GM19468 (cell line): ENCODE results near the gene TBRG4.

Source experiments
- ATAC-seq: cut with Tn5 transposase; IDR thresholded peaks from one replicate; pipeline ENCODE4 v1.9.1; 2021; ENCODE audit warnings: mild to moderate bottlenecking, moderate library complexity, moderate number of reproducible peaks; ENCODE audit not compliant: unreplicated experiment; ENCODE audit errors: extremely low read depth

TBRG4 gene

DNA sequence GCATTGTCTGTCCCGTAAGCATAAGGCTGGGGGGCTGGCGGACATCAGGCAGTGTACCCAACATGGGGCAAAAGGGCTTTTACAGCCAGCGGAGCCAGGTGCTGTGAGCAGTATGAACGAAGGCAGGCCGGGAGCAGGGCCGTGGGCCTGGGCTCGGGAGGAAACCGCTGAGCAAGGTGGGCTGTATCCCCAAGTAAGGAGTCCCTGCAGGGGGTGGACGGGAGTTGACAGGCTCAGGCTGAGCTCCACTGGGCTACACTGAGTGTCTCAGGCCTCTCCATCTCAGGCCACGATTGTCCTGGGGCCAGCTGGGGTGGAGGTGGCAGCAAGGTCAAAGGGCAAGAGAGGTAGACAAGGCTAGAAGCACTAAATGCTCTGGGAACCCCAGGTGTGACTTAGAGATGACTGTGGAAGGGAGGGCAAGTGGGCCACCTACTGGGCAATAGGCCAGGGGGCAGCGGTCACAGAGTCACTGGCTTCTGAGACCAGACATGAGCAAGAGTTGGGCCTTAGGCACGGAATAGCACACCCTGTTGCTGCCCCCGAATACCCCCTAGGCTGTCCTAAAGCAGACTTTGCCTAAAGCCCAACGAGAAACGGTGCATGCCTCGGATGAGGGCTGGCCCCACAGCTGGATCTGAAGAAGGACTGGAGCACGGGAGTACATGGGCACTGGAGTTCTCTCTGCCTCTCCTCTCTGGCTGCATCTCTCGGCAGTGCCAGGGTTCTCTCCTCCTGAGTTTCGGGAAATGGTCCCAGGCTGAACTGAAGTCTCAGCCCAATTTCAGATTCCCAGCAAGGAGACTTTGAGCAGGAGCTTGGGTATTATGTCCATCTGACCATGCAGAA, 35.3 kb upstream of the TBRG4 start:
- ATAC-seq = no peak

DNA sequence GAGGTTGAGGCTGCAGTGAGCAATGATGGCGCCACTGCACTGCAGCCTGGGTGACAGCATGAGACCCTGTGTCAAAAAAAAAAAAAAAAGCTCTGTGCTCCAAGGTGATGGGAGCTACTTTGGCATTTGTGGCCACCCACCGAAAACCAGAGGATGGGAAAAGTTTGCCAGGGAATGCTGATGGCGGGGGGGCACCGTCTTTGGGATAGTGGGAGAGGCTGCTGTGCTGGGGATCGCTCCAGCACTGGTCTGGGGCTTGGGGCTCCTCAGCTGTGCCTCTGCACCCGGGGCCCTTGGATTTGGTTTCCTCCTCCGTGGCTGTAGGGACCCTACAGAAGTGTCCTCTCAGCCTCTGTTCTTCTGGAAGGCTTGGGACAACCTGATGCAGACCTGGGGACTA, 34.4 kb upstream of the TBRG4 start:
- ATAC-seq = no peak

DNA sequence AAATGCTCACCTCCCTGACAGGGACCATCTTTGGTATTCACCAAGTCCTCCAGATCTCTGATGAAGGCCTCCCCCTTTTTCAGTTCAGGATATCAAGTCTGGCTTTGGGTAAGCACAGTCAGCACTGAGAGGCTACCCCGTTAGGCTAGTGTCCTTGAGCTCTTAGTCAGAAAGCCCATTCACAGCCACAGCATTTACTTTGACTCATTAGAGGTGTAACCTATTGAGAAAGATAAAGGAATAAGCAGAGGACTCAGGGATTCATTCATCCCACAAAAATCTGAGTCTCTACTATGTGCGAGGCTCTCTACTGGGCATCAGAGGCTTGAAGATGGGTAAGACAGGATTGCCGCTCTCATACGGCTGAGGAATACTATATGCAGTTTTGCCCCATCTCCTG, 32.1 kb upstream of the TBRG4 start:
- no peak for ATAC-seq

DNA sequence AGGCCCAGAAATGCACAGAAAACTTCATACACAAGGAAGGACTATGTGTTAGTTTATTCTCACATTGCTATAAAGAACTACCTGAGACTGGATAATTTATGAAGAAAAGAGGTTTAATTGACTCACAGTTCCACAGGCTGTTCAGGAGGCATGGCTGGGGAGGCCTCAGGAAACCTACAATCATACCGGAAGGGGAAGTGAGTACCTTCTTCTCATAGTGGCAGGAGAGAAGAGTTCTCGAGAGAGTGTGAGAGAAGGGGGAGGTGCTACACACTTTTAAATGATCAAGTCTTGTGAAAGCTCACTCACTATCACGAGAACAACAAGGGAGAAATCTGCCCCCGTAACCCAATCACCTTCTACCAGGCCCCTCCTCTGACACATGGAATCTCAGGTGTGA, 29.3 kb upstream of the TBRG4 start:
- ATAC-seq = no peak

DNA sequence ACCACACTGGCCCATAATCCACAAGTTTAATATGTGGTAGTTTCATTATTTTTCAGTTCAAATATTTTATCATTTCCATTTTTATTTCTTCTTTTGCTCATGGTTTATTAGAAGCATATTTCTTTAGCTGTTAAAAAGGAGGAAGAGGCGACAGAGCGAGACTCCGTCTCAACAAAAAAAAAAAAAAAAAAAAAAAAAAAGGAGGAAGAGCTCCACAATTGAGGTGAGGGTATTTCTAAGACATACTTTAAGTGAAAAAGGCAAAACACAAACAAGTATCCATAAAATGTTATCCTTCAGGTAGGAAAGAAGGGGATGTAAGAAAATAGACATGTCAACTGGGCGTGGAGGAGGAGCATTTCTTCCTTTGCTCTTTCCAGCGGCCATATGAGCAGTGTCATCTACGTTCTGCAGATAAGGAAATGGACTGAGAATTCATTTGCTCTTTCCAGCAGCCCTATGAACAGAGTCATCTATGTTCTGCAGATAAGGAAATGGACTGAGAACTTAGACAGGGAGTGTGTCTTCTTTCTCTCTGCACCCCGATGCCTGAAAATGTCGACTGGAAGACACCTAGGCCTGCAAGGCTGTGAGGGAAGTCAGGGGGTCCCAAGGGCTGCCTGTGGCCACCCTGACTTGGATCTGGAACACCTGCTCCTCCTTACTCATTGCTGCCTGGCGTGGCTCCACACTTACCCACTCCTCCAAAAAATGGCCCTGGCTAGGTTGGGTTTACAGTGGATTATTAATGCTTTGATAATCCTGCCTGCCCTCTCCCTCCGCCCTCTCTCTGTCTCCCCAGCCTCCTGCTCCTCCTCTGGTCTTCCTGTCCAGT, 27.2 kb upstream of the TBRG4 start:
- ATAC-seq = no peak

DNA sequence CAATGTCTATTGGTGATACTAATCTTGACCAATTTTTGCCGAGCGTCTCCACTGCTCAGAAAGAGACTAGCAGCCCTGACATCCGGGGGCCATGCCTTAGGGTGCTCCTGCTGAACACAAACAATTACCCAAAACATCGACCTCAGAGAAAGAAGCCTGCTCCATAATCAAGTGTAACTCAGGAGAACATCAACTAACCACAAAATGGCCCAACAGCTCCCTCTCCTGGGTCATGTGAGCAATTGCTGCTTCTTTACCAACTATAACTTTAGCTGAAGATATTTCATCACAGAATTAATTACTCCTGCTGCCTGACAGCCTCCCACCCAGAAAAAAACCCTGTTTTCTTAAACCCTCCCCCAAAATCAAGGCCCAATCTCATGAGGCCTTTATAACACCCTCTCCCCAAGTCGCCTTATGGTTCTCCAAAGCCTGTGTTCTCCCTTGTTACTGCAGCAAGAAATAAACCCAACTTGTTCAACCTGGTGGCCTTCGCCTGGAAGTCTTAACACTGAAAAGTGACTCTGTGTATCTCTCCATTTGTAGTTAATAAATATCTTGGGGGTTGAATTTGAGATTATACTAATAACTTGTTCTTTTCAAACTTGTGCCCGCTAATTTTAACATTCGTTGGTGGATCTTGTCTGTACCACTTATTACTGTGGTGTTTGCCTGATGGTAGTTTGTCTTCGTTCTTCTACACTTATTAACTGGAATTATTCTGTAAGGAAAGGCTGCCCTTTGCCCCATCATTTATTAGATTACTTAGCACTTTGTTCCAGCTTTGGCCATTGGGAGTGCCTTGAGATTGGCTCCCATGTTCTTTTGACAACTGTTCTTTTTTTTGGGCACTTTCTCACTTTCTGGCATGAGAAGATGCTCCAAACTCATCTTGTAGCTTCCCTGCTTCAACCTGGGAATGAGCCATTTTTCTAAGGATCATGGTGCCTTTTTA, 24.9 kb upstream of the TBRG4 start:
- no peak for ATAC-seq

DNA sequence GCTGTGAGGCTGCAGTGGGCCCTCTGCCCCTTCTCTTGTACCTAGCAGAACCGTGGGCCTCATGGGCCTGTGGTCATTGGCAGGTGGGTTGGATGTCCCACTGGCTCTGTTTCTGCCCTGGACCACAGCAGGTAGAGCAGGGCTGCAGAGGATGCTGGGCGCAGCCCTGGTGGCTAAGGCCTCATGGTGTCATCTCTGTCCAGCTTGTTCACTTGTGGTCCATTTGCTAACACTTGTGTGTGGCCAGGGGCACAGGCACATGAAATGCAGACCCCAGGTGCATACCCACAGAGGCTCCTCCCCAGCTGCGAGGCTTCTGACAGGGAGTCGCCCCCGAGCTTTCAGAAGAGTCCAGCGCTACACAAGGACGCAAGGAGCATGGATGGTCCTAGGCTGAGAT, 22.4 kb upstream of the TBRG4 start:
- ATAC-seq = no peak

DNA sequence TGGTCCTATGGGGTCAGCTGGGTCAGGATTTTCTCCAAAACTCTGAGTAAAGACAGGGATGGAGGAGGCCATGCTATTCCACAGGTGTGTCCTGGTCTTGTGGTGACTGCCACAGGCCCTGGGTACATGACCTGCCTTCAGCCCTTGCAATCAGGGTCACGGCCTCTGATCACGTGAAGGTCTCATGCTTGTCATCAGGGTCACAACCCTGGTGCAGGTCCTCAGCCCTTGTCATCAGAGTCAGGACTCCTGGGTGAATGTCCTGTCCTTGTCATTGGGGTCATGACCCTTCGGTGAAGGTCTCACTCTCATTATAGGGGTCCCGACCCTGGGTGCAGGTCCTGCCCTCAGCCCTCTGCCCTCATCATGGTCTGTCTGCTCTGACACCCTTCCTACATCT, 21.9 kb upstream of the TBRG4 start:
- ATAC-seq = no peak

DNA sequence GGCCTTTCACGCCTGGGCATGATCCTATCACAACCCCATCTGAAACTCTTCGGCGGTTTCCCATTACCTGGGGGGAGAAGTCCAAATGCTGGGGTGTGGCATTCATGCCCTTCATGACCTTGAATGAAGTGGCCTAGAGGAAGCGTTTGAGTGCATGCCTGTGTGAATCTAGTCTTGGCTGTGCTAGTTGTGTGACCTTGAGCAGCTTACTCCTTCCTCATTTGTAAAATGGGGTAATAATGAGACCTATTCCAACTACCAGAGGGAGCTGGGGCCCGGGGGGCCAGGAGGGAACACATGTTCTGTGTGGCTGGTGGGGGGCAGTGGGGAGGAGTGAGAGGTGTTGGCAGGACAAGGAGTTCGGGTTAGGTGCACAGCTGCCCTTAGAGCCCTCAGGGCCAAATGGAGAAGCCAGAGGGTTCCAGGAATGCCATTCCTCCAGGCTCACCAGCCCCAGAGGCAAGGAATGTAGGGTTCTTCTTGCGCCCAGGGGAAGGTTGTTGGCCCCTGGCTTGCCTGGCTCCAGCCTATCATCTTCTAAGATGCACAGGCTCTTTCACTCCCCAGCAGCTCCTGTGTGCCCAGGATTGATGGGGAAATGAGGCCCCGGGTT, 21.3 kb upstream of the TBRG4 start:
- no peak for ATAC-seq

DNA sequence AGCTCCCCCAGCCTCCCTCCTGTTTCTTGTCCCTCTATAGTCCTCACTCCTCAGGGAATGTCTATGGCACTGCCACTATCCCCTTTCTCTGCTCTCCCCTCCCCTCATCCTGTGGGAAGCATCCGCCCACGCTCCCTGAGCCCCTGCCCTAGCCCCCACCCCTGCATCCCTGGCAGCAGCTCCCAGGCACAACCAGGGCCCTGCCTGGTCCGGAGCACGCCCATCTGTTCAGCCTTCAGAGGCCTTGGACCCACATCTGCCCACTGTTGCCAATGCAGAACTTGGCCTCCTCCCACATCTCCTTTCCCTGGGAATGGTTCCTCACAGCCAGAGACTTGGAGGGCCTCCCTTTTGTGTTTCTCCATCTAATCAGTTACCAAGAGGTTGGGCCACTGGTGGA, 20.4 kb upstream of the TBRG4 start:
- ATAC-seq = no peak

DNA sequence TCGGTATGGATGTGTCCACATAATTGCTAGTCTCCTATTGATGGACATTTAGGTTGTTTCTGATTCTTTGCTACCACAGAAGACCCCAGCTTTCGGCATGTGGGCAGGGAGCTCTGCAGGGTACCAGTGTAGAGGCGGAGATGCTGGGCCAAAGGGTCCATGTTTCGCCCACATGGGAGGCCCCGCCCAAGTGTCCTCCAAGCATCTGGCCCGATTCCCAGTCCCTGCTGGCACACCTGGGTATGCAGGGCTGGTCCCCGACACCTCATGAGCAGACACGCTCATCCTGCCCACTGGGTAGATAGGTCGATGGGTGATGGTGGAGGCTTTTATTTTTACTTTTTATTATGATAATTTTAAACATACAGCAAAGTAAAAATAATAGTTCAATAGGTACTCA, 19.4 kb upstream of the TBRG4 start:
- no peak for ATAC-seq

DNA sequence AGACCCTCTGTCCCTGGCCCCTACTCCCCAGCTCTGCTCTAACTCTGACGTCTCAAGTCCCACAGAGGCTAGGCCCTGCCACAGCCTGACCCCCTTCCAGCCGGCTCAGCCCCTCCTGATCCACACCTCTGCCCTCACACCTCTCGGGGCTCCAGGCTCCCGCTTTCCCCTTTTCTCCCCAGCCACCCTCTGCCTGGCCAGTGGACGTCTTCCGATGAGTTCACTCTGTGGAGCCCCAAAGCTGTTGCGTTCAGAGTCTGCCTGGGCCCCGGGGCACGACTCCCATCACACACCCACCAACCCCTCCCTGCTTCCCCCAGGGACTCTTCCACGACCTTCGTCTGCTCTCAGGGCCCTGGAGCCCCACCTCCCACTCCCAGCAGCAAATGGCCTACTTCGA, 18.4 kb upstream of the TBRG4 start:
- no peak for ATAC-seq

DNA sequence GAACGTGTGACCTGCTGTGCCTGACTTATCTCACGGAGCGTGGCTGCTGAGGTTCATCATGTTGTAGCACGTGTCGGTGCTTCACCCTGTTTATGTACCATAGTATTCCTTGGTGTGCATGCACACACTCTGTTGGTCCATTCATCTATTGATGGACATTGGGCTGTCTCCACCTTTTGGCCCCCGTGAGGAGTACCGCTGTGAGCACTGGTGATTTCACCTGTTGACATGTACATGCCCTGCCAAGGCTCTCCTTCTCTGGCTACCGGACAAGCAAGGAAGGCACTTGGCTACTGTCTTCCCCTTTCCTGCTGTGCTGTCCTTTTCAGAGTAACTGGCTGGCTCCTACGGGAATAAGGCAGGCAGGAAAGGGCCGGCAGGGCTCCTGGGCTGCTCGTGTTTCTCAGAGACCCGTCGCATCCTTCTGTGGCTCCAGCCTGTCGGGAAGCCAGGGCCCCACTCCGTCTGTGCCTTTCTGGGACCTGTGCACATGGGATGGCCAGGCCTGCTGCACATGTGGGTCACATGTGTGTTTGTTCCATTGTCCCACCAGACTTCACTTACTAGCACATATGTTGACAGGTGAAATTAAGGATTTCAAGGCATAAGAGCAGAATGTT, 17.8 kb upstream of the TBRG4 start:
- ATAC-seq = no peak

DNA sequence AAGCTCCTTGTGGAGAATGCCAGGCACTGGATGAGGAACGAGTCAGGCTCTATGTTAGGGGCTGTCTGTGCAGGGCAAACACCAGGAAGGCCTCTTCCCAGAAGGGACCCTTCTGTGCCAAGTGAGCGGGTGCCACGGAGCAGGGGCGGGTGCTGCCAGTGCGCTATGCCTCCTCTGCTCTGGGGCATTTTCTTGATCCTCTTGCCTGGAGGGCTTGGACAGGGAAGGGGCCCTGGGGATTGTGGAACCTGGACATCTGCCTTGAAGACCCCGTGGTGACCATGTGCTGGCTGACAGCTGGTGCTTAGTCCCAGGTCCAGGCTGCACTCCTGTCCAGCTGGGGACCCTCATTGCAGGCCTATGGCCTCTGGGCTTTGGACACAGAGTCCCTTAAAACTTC, 15.4 kb upstream of the TBRG4 start:
- no peak for ATAC-seq

DNA sequence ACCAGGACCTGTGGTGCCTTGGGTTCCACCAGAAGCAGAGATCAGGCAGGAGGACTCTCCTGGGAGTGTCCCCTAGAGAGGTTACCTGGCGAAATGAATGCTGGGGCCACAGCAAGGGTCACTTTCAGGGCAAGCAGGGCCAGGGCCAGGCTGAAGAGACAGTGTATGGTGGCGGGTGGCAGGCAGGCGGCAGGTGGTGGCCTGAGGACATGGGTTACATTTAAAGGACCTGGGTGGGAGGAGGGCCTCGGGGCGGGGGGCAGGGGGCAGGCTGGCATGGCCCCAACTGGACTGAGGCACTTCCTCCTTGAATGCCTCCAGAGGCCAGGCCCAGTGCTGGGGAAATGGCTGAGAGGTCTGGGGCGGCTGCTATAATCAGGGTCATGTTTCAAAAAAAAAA, 14.7 kb upstream of the TBRG4 start:
- no peak for ATAC-seq

DNA sequence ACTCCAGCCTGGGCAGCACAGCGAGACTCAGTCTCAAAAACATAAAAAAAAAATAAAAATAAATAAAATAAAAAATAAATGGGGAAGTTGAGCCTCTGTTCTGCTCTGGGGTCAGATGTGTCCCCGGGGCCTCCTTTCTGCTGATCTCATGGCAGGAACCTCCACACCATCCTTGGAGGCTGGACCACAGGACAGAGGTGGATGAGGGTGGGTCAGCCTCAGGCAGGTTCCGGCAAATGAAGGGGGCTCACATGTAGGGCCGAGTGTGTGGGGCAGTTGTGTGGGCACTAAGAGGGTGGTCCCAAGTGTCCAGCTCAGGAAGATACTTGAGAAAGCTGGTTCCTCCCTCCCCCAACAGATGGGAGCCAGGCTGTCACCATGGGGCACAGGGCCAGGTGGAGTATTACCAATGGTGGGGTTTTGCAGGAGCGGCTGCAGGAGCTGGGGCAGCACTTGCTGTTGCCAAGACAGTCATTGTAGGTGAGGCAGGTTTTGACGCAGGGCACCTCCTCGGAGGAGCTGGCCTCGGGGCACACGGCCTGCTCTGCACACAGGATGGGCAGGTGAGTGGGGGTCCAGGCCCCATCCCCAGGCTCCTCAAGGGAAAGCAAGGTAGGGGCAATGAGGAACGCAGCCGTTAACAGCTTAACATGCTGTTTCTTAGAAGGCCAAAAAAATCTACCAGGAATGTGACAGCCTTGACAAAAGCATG, 13.9 kb upstream of the TBRG4 start:
- no peak for ATAC-seq

DNA sequence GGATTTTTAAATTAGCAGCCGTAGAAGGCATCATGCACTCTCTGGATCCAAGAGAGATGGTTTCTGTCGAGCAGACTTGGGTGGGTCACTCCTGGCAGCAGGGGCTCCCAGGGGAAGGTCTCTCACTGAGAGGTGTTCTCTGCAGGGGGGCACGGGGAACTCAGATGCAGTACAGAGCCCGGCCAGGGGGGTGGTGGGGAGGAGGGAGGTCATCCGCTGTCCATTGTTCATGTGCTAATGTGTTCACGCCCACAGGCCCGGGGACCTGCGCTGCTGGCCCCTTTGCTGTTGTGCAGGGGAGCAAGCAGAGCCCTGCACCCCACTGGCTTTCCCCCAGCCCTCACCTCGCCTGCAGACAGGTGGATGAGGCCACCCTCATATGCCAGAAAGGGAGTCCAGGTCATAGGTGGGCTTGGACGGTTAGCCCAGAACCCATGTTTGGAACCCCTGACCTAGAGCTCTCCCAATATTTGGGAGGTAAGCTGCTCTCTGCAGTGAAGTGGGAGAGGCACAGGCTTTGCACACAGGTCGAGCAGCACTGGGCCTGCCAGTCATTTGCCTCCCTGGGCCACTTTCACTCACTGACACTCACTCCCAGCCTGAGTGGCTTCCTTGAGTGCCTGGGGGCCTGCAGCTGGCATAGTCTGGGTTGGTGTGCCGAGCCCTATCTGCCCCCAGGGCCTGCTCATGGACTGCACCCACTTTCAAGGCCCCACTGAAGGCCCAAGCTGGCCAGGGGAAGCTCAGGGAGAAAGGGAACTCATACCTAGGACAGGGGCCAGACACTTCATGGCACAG, 12.6 kb upstream of the TBRG4 start:
- ATAC-seq = no peak
